HG03342 (cell line): ENCODE data around the gene HOXA9.

Experiments
- ATAC-seq: cut with Tn5 transposase; IDR thresholded peaks from one replicate; pipeline ENCODE4 v1.9.1; 2021; ENCODE audit warnings: mild to moderate bottlenecking, moderate library complexity; ENCODE audit not compliant: unreplicated experiment

The HOXA9 gene

DNA sequence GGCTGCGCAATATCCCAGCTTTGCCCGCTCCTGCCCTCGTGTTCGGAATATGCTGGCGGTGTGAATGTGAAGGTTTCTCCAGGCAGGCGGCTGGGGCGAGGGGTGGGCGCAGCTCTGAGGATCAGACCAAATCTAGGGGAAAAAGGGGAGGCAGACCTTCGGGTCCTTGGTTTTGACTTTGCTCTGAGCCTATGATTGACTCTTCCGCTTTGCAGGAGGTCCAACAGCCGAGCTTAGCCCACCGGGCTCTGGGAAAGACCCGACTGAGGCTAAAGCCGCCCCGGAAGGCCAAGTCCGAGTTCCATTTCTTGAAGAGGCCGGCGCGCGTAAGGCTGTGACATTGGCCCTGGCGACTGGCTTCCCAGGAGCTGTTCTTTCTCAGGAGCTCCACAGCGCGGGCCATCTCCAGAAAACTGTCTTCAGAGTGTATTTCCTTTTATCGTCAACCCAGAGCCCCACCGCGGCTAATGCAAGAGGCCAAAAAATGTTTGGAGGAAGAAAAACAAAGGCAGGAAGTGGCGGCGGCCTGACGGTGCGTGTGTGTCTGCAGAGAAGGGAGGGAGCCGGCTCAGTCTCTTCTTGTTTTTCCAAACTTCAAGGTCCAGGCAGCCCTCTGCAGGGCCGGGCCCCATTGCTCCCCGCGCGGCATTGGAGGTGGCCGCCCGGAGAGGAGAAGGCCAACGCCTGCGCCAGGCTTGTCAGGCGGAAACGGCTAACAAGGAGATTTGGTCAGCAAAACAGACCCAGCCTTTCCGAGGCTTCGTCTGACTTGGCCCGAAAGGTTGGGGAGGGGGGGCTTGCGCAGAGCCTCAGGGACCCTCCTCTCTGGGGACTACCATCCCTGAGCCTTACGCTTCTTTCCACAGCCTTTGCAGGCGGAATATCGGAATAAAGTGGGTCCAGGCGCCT, 23.3 kb upstream of the HOXA9 start:
- no peak for ATAC-seq

DNA sequence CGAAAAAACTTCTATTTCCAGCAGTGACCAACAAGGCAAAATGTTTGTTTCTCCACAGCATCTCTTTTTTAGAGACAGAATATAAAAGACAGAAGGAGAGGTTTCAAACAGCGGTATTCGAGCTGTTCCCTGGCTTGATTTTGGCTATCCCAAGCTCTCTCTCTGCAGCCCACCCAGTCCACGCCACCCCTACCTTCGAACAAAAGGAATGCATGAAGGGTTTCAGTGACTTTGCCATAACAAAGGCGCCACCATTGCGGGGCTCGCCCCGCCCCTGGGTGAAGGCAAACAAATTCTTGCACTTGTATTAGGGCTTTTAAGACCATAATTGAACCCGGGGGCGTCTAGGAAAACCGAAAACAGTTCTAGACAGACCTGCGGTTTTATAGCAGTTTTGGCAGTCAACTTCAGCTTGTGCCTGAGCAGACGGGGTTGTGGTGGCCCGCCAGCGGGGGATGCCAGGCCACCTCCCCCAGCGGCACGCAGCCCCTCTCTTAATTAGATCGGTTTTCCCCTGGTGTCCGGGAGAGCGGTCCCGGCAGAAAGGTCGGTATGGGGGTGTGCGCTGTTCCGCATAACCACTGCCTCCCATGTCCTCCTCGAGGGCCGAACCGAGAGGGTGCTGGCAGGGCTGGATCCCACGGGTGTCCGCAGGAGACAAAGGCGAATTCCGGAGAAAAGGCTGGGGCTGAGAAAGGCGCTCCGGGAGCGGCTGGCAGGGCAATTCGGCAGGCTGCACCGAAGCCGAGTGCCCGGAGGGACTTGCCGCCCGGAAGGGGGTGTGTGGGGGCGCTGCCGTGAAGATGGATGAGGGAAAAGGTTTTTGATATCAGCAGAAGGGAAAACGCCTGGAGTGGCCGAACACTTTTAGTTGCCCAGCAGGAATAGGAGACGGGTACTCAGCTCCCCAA, 22.4 kb upstream of the HOXA9 start:
- no peak for ATAC-seq

DNA sequence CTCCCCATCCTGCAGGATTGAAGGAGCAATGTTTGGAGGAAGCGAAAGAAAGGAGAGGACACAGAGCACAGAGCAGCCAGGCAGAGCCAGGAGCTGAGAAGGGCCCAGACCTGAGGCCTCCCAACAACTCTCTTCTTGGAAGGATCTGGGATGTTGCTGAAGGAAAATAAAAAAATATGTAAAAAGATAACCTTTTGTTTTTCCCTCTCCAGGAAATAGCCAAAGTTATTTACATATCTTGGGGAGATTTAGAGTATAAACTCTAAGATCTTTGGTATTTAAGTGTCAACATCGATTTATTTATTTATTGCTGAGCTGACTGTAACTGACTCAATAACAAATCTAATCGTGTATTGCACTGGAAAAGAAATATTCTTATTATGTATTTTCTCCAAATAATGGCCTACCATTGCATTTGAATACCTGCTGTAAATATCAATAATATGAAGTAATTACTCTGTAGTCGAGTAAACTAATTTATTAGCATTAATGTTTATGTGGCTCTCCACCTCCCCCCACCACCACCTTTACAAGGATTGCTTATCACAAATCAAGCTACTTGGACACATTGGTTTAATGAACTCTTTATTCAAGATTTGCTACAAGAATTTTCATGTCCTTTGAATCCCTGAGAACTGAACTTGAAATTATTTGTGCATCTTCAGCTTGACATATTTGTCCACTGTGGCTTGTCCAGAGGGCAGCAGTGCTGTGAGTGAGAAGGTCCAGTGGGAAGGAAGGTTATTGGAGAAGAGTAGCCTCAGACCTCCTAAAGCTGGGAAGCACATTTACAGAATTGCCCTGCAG, 21.5 kb upstream of the HOXA9 start:
- ATAC-seq, result no peak

DNA sequence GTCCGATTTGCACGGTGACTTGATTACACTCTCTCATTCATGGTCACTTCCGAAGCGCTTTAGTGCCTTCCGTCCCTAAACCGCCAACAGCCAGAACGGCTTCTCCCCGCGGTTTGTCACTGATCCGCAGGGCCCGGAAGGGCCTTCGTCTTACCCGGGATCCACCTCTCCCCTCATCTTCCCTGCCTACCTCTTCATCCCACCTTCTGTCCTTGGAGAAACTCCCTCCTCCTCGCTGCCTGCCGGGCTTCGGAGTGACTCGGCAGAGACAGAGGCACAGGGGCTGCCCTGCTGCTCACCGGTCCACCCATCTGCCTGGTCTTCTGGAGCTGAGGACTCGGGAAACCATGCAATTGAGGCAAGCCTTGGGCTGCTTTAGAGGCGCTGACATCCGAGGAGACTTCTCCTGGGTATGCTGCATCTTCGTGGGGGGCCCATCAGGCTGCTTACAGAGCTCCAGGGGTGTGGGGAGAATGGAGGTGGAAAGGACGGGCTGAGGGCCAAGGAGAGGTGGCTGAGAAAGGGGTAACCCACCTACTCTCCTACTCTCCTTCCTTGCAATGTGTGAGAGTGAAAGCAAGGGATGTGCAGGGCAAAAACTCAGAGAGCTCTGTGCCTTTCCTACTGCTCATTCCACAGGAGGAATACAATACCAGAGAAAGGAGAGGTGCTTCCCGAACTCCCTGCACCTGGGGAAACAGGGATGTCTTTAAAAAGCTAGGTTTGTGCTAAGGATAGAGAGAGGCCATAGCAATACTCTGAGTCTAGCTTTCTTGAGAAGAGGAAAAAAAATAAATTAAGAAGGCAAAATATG, 20.7 kb upstream of the HOXA9 start:
- ATAC-seq, result no peak

DNA sequence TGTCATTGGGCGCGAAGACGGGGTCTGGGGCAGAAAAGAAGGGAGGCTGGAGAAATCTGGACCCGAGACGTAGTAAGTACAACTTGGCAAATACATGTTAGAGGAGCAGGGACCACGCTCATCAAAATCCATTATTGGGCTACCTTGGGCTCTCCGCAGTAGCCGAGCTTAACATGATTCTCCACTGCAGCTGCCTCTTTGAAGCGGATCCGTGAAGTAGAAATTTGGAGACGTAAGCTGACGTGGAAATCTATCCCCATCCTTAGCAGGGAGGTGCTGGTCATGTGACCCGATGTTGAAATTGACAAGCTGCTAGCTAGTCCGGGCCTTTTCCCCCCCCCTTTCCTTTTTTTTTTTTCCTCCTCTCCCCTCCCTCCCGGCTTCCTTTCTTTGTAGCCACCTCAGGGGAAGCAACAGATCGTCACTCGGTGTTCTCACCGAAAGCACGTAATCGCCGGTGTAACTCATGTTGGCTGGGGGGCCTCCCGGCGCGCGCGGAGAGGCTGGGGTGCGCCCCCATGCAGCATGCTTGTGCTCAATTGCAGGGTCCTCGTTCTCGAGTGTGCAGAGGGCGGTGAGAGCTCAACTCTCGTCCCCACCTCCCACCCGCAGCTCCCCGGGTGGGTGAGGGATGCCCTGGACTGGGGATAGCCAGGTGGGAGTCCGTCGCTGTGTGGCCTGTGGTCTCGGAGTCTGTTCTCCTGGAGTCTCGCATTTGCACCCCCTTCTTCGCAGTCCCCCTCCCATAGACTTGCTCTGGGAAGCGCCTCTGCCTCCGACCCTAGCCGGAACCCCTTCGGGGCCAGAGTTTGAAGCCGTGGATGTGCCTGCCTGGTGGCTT, 19.9 kb upstream of the HOXA9 start, which contains the start of gene HOXA11:
Gene HOXA11, minus strand, starts transcription at position 220 of the 841 bp plus-strand sequence. Its CDS starts 88 bp downstream, at position 132.
- no peak for ATAC-seq

DNA sequence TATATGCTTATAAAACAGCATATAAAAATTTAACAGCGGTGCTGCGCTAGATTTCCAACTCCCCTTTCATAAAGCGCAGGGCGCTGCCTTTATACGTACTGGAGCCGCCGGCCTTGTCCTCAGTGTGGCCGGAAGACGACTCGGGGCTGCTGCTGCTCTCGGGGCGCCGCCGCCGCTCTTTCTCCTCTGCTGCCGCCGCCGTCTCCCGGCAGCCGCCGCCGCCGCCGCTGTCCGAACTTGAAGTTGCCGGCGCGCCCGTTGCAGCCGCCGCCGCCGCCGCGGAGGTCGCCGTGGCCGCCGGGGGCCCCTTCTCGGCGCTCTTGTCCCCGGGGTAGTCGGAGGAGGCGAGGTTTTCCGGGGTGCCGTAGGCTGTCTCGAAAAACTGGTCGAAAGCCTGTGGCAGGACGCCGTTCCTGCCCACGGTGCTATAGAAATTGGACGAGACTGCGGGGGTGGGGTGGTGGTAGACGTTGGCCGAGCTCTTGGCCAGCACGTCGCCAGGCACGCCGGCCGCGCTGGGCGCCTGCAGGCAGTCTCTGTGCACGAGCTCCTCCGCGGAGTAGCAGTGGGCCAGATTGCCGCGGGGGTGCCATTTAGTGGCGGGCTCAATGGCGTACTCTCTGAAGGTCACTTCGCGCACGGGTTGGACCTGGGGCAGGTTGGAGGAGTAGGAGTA, 19.1 kb upstream of the HOXA9 start:
- no peak for ATAC-seq

DNA sequence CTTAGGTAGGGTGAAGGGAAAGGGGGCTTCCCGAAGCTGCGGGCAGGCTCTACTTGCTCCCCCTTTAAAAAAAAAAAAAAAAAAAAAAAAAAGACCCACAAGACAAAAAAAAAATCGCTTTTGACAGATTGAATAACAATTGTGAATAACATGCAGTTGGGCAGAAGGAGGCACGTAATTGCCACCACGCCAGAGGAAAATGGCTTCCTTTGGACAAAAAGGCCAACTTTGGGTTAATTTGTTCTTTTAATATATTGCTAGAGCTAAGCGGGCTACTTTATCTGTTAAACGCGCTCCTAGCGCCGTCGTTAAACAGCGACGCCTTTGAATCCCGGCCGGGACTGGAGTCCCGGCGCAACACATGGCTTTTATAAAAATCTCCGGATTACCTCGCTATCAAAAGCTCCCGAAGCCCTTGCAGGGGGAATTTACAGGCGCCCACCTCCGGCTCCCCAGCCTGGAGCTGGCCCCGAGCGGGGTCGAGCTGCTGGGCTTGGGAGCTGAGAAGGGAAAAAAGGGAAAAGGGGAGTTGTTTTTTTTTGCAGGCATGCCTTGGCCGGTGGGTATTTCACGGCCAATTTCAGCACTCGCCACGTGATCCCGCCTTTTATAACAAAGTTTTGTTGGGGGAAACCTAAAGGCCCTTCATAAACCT, 18.5 kb upstream of the HOXA9 start:
- ATAC-seq, result no peak

DNA sequence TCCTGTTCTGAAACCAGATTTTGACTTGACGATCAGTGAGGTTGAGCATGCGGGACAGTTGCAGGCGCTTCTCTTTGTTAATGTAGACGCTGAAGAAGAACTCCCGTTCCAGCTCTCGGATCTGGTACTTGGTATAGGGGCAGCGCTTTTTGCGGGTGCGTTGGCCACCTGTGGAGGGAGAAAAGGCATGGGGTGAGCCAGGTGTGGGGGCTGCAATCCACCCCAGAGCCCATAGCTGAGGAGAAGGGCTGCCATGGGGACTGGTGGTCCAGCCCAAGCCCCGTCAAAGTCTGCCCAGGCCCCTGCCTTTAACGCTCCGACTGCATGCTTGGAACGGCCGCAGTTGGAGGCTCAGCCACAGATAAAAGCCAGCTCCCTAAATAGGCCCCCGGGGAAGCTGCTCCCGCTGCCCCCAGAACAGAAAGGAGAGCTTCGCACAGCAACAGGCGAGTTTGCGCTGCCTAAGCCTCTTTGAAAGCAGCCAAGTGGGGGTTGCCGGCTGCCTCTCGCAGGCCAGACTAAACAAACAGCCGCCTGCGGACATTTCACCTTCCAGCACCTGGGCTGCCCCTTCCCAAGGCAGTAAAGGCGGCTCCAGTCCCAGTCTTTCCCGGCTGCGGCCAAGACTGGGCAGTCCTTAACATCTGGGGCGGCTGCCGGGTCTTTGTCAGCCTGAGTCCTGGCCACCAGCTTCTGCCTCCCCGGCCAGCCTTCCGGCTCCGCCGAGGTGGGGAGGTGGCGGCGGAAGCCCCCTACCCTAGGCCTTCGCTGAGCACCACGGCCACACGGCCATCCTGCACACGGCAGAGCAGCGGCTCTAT, 17.7 kb upstream of the HOXA9 start:
- ATAC-seq, result no peak

DNA sequence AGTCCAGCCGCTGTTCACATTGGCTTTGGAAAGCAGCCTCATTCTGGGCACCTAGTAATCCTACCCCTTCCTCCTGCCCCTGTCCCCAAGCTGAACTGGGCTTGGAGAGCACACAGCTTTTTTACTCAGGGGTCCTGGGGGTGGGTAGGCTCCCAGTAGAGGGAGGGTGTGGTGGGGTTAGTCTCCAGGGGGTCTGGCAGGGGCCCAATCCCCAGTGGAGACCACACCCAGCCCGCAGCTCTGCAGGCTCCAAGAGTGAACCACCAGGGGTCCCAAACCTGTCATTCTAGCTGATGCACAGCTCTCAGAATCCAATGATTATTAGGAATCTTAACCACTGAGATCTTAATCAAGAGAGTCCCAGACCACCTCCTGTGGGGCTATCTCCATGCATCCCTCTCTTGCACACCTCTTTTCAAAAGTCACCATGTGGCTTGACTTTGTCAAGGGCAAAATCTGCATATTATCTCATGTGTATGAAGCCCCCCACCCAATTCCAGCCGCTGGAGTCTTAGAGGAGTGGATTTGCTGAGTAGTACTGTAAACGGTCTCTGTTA, 17.0 kb upstream of the HOXA9 start:
- no peak for ATAC-seq

DNA sequence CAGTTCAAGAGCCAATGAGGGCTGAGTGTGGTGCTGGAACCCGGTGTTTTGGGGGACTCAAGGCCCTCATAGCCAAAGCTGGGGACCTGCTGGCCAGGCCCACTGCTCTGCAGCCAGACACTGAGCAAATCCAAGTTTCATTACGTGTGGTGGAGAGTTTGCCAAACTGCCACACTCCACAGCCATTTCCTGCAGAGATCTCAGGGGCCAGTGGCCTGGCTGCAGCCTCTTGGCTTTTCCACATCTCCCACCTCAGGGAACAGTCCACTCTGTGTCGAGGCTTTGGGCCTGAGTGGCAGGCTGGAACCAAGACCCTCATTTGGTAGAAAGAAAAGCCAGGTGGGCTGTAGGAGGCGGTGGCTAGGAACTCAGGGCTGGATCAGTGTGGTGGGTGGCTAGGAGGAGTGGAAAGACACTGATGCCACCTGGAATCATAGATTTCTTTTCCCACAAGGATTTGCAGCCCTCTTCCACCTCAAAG, 16.5 kb upstream of the HOXA9 start:
- ATAC-seq, result no peak

DNA sequence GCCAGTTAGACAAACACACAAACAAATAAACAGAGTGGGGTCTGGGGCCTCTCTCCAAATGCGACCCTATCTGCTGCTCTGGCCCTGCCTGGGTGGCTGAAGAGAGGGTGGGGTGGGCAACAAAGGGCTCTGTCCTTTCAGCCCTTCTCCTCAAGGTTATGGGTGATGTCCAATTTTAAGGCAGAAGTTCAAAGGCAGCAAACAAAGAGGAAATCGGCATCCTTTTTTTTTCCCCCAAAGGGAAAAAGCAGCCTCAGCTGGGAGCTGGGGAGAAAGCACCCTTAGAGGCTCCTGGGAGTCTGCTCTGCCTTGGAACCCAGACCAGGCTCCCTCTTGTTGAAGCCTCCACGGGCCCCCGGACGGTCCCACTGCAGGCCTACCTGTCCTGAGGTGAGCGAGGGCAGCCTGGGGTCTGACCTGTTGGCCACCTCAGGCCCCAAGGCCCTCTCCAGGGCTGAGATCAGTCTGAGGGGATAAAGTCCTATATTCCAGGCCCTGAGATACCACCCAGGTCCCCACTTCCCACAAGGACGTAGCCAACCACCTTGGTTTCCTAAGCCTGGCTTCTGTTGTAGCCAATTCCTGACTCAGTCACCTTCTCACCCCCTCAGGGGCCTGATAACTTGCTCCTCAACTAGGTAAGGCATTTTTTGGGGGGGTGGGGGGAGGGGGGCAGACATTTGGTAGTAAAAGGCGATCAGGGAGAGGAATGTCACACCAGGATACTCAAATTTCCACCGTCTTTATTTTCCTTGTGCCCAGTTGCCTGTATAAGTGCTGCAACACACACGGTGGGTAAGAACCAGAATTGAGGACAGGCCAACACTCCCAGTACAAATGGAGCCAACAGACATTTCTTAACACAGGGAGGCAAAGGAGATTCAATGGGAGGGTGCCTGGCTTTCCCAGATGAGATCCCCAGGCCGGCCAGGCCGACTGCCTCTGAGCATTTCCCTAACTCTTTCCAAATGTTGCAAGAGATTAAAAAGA, 15.4 kb upstream of the HOXA9 start:
- ATAC-seq, result no peak

DNA sequence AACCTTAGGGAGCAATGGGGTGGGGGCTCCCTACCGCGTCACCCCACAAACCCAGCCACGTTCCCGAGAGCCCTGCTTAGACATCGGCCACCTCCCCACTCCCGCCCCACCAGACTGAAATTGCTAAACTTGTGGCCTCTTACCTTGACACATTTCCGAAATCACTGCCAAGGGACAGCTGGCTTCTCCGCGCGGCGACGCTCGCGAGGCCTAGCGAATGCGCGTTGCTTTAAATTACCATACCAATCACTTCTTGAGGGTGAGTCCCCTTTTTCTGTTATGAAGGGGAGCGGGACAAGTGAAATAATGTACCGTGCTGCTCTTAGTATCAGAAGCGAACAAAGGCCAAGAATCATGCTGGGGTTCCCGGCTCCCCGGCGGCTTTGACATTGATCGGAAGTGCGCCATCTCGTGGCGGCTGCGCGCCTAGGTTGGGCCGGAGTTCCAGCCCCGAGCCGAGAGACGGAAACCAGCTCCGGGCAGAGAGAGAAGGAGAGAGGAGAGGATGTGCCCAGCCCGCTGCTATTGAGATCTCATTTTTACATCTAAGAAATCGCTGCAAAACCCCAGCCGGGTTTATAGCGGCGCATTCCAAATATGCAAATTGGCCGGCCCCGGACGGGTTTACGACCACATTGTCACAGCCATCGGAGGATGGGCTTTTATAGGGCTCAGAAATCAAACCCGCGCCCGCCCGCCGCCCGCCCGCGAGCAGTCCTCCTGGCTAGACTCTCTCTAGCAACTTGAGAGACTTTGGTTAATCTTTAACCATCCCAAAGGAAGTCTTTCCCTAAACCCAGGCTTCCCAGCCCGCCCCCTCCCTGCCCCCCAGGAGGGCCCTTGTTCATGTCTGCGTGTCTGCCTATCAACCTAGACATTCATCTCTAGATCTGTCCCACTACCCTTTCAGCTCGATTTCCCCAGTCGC, 14.4 kb upstream of the HOXA9 start:
- no peak for ATAC-seq

DNA sequence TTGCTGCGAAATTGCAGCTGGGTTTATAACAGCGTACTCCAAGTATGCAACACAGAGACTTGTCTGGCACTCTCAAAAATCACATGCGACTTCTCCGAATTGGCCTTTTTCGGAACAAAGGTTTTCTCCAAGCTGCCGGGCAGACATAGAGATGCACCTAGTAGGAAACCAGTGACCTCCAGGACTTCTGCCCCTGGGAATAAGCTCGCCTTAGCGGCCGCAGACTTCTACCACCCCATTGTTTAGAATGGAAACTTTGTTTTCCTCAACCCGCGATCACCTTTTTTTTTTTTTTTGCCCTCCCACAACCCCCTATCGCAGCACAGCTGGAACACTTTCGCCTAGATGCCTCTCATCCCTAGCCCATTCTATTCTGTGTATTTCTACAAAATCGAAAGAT, 13.7 kb upstream of the HOXA9 start:
- no peak for ATAC-seq

DNA sequence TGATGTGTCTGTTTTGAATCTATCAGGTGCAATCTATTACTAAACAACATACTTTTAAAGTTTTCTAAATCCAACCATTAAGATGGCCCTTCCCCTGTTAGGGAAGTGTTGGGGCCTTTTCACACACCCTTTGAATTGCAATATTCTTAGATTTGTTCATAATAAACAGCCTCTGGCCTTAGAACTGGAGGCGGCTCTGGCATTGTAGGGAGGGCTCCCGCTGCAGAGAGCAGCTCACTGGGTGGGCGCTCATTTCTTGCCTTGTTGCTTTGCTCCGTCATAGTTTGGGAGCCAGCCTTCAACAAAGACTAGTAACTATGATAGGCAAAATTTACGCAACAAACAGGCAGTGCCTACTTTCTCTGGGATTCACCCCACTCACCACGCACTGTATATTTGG, 13.0 kb upstream of the HOXA9 start:
- ATAC-seq, result no peak
